Naive B cell (primary cell): ENCODE results near the gene ARHGEF6. TPM values are rescaled to one million over a fixed set of nuclear protein-coding genes. Genes with fewer than 3 reads are reported as not detected.

Experiments used
- ATAC-seq, 2 donors: fragments of 150-1000 bp; cut with Tn5 transposase; 2 replicates each; pipeline ENCODE4 v1.10.0; 2021; ENCODE audit warnings: low read depth in 2 of 2, mild to moderate bottlenecking in 2 of 2, moderate library complexity in 2 of 2
- DNase-seq: peaks from one replicate; pipeline ENCODE4 v3.0.0; 2022
- H3K27ac Mint-ChIP-seq, 6 donors: one replicate each; pipeline ENCODE4 v1.8.0; 2020 to 2022; ENCODE audit warnings: mild to moderate bottlenecking in 6 of 6, mixed read lengths in 6 of 6, moderate library complexity in 5 of 6, inconsistent platforms in 2 of 6
- H3K27me3 Mint-ChIP-seq, 3 donors: one replicate each; pipeline ENCODE4 v1.8.0; 2021 to 2022; ENCODE audit warnings: mixed read lengths in 3 of 3, mild to moderate bottlenecking in 1 of 3
- H3K36me3 Mint-ChIP-seq, 2 donors: one replicate each; pipeline ENCODE4 v1.8.0; 2020 to 2022; ENCODE audit warnings: mixed read lengths in 2 of 2, inconsistent platforms in 1 of 2, mild to moderate bottlenecking in 1 of 2
- H3K4me1 Mint-ChIP-seq, 3 donors: one replicate each; pipeline ENCODE4 v1.8.0; 2020 to 2022; ENCODE audit warnings: mixed read lengths in 3 of 3, inconsistent platforms in 1 of 3, mild to moderate bottlenecking in 1 of 3, moderate library complexity in 1 of 3
- H3K4me3 Mint-ChIP-seq, 8 donors: one replicate each; pipeline ENCODE4 v1.8.0; 2020 to 2022; ENCODE audit warnings: mild to moderate bottlenecking in 8 of 8, mixed read lengths in 8 of 8, moderate library complexity in 8 of 8, inconsistent platforms in 2 of 8
- H3K9me3 Mint-ChIP-seq, 7 donors: one replicate each; pipeline ENCODE4 v1.8.0; 2020 to 2022; ENCODE audit warnings: mixed read lengths in 7 of 7, mild to moderate bottlenecking in 5 of 7, inconsistent platforms in 2 of 7, moderate library complexity in 1 of 7
- polyA plus RNA-seq, 6 donors: library from polyadenylated mRNA; unstranded; fragments of 300-500 nt; fragmentation: Illumina TruSeq; gene quantifications; one replicate each; pipeline ENCODE4 v1.2.3, GENCODE V29; 2021; ENCODE audit warnings: low read depth in 6 of 6

ARHGEF6 gene
- polyA plus RNA-seq, 6 donors from 2014 or later: 43.9 to 57.0 (median 51.4) TPM

- DNase-seq (no peak), ATAC-seq (no peak)
- no peaks in the 10 kb centered on the region for H3K27me3 Mint-ChIP-seq
- peak overlapping the region in 1 of 6 donors; percentile 85 for H3K27ac Mint-ChIP-seq
- H3K4me1 Mint-ChIP-seq: peaks cover 16 to 19% (median 17%) of the 10 kb centered on the region in 3 donors
- peak overlapping the region in 1 of 8 donors; percentile 65 for H3K4me3 Mint-ChIP-seq
- H3K9me3 Mint-ChIP-seq: peaks cover 0 to 3% (median 0%) of the 10 kb centered on the region in 7 donors
- peaks cover 7% of the 10 kb centered on the region in 2 donors for H3K36me3 Mint-ChIP-seq
These were observed 52.3 kb downstream of the ARHGEF6 start for GRCh38 chrX:136728393-136728792.

DNA sequence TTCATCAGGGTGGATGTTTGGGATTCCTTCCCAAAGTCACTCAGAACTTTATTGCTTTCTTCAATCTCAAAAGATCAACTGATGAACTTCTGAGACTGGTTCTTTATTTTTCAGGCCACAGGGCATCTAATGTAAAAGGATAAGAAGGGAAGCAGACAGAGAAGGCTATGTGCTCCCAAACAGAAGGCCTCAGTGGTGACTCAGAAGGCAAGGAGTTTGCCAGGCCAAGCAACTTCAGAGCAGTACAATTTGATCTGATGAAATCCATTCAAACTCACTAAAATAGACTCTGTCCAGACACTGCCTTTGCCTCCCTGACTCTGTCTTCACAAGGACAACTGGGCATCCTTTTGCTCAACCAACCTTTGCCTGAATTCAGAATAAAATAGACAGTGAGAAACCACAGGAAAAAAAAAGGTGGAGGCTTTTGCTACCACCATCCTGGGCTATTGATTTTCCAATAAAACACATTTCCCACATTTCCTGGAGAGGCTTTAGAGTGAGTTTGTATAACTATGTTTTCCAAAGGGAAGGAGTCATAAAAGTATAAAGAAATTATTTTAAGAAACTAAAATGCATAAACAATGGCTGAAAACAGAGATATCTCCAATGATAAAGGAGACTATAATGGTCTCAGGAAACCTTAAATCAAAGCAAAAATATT, 55.2 kb downstream of the ARHGEF6 start:
- H3K27ac Mint-ChIP-seq: no peak overlapping the region
- DNase-seq (no peak), ATAC-seq (no peak)
- H3K4me3 Mint-ChIP-seq: no peak overlapping the region
- H3K9me3 Mint-ChIP-seq: peaks cover 0 to 13% (median 3%) of the 10 kb centered on the region in 7 donors
- H3K36me3 Mint-ChIP-seq: peaks cover 0 to 9% of the 10 kb centered on the region in 2 donors
- no peaks in the 10 kb centered on the region for H3K27me3 Mint-ChIP-seq
- H3K4me1 Mint-ChIP-seq: peaks cover 16 to 19% (median 17%) of the 10 kb centered on the region in 3 donors

DNA sequence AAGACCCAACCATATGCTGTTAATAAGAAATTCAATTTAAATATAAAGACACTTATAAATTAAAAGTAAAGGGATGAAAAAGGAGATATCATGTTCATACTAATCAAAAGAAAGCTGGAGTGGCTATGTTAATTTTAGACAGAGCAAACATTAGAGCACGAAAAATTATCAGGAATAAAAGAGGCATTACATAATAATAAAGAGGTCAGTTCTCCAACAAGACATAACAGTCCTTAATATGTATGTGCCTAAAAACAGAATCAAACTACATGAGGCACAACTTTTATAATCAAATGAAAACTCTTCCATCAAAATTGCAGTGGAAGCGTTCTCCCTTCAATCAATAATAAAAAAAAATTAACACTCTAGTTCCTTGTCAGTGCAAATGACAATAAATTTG, 62.6 kb downstream of the ARHGEF6 start:
- DNase-seq (no peak), ATAC-seq (no peak)
- Mint-ChIP-seq H3K27me3 (no peaks in the 10 kb centered on the region), H3K4me1 (peaks cover 12 to 21% (median 15%) of the 10 kb centered on the region in 3 donors), H3K27ac (peak overlapping the region in 1 of 6 donors; percentile 23), H3K4me3 (no peak overlapping the region), H3K9me3 (peaks cover 0 to 7% (median 4%) of the 10 kb centered on the region in 7 donors), H3K36me3 (peaks cover 0 to 11% of the 10 kb centered on the region in 2 donors)

DNA sequence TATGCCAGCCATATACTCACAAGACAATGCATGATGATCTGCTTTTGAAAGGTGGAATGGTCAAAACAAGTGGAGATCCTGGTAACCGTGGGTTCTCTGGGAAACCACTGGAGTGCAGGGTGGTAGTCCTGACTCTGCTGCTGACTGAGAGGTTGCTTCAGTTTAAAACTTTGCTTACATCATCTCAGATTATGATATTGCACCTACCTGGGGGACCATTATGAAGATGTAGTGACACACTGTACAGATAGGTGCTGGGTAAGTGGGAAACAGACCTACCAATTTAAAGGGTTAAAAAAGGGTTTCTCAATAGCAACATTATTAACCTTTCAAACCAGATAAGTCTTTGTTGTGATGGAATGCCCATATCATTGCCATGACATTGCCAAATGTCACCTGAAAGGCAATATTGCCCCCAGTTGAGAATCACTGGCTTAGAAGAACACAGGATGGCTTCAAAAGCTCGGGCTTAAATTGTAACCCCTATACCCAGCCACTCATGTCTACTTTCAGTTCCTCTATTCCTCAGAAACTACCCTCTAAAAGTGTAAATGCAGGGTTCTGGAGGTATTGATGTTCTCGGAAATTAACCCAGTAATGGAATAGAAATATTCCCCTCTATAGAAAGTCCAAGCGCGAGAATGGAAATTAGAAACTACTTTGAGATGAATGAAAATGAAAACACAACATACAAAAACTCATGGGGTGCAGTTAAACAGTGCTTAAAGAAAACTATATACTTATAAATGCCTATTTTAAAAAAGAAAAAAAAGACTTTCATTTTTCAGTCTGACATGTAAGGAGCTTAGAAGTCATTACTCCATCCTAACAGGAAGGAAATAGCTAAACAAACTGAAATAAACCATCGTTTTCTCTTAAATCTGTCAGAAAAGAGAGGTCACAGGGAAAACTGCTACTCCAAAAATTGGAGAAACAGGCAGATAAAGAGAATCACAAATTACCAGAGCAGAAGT, 65.8 kb downstream of the ARHGEF6 start:
- Mint-ChIP-seq H3K36me3 (peaks cover 0 to 1% of the 10 kb centered on the region in 2 donors), H3K27ac (peak overlapping the region in 5 of 6 donors; percentile 5 to 89 (median 49)), H3K4me1 (peaks cover 25 to 30% (median 27%) of the 10 kb centered on the region in 3 donors), H3K27me3 (no peaks in the 10 kb centered on the region), H3K9me3 (peaks cover 0 to 2% (median 0%) of the 10 kb centered on the region in 7 donors), H3K4me3 (peak overlapping the region; percentile 22 to 79 (median 54))
- peak; percentile 61 for DNase-seq
- peak; percentile 94 to 95 for ATAC-seq

DNA sequence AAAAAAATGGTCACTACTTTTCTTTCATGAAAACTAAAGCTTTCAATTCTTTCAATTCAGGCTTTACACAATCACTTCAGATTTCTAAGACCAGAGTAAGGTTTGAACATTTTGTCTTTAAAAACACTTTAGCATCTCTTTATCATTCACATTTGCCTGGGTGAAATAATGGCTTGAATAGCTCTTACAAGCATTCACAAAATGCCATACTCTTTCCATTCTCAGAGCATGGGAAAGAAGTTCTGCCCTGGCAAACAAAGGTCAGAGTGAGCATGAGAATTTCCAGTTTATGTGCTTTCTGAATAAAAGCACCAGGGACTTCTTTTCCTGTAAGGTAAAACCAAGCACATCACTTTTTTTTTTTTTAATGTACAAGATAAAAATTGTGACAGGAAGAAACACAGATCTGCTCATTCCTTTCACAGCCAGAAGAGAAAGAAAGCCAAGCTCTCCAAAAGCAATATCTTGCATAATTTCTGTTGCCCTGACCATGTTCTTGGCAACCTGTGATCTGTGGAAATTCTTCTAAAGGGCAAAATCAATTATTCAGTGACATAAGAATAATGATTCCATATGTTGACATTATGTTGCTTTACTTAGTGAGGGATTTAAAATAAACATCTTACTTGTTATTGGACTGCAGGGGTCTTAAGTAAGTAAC, 68.0 kb downstream of the ARHGEF6 start:
- peaks cover 21 to 34% (median 30%) of the 10 kb centered on the region in 3 donors for H3K4me1 Mint-ChIP-seq
- no peaks in the 10 kb centered on the region for H3K9me3 Mint-ChIP-seq
- no peak overlapping the region for H3K4me3 Mint-ChIP-seq
- no peaks in the 10 kb centered on the region for H3K36me3 Mint-ChIP-seq
- H3K27ac Mint-ChIP-seq: no peak overlapping the region
- DNase-seq (no peak), ATAC-seq (no peak)
- no peaks in the 10 kb centered on the region for H3K27me3 Mint-ChIP-seq

DNA sequence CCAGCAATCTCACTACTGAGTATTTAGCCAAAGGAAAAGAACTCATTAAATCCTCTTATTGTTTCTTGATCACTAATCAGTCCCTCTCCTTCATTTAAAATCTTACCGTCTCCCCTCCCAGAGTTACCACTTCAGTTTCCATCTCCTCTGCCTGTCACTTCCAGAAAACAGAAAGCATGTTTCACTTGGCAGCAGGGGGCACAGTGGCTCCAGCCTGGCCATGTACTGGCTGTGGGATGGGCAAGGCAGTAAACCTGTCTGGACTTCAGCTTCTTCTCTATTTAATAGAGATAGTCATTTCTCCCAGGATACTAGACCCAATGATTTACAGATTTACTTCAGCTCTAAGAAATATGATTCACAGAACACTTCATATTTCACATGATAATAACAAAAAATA, 69.6 kb downstream of the ARHGEF6 start:
- Mint-ChIP-seq H3K4me1 (peaks cover 15 to 34% (median 19%) of the 10 kb centered on the region in 3 donors), H3K27ac (peak overlapping the region; percentile 21 to 98 (median 64)), H3K27me3 (no peaks in the 10 kb centered on the region), H3K36me3 (no peaks in the 10 kb centered on the region), H3K9me3 (no peaks in the 10 kb centered on the region), H3K4me3 (peak overlapping the region in 2 of 8 donors; percentile 10 to 57)
- DNase-seq (no peak), ATAC-seq (no peak)

DNA sequence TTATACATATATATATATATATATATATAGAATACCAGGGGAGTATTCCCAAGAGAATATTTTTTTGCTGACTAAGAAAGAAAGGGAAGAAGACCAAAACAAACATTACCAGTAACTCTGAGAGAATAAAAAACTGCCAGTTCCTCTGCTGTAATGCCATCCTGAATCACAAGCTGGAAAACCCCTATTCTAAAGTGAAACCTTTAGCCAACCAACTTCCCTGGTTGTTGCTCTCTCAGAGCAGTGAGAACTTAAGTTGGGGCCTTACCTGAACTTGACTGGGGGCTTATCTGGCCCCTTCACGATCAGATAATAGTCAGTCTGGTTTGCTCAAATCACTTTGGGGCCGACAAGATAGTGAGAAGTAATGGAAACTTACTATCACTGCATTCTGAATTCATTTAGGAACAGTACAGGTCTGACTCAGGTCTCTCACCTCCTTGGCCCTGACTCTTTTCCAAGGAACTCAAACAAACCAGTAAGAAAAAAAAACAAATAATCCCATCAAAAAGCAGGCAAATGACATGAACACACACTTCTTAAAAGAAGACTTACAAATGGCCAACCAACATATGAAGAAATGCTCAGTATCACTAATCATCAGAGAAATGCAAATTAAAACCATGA, 70.3 kb downstream of the ARHGEF6 start:
- Mint-ChIP-seq H3K4me1 (peaks cover 14 to 31% (median 16%) of the 10 kb centered on the region in 3 donors), H3K27me3 (no peaks in the 10 kb centered on the region), H3K36me3 (no peaks in the 10 kb centered on the region), H3K27ac (peak overlapping the region; percentile 78 to 98 (median 92)), H3K4me3 (peak overlapping the region in 6 of 8 donors; percentile 21 to 59 (median 40)), H3K9me3 (no peaks in the 10 kb centered on the region)
- ATAC-seq (peak; percentile 68 to 71), DNase-seq (peak; percentile 39)

DNA sequence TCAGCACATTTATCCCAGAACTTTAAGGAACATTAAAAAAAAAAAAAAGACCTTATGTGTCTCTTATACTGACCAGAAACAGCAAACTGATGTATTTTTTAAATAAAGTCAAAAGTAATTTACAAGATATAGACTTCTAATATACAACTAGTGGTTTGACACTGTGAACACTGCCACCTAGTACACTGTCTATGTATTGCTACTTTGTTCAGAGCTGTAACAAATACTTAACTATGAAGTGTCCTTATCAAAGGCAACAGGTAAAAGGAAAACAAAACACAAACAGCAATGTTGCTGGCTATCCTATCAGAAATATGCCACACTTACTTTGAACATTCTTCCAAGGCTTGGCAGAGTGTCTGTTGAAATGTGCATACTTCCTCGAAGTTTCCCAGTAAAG, 72.4 kb downstream of the ARHGEF6 start:
- peak in 1 of 2 donors; percentile 23 for ATAC-seq
- Mint-ChIP-seq H3K27ac (no peak overlapping the region), H3K9me3 (no peaks in the 10 kb centered on the region), H3K4me3 (no peak overlapping the region), H3K36me3 (peaks cover 8 to 9% of the 10 kb centered on the region in 2 donors), H3K4me1 (peaks cover 10 to 22% (median 10%) of the 10 kb centered on the region in 3 donors), H3K27me3 (no peaks in the 10 kb centered on the region)
- no peak for DNase-seq

DNA sequence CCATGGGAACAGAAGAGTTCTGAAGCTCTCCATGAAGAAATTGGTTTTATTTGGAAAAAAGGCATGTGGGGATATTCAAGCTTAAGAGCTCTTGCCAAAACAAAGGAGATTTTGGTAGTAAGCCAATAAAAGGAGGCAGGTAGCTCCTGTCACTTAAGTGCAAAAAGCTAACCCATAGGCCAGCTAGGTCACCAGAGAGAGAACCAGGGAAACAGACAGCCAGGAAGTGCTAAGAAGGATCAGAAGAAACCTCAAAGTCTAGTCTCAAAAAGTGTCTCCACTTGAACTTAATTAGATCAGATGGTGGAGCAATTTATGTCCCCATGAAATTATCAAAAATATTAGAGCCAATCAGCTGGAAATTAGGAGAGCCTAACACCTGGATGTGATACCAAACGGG, 83.6 kb downstream of the ARHGEF6 start:
- no peak for DNase-seq
- H3K9me3 Mint-ChIP-seq: peaks cover 0 to 22% (median 15%) of the 10 kb centered on the region in 7 donors
- no peak overlapping the region for H3K4me3 Mint-ChIP-seq
- H3K27ac Mint-ChIP-seq: peak overlapping the region in 1 of 6 donors; percentile 16
- peaks cover 4 to 7% (median 5%) of the 10 kb centered on the region in 3 donors for H3K4me1 Mint-ChIP-seq
- peaks cover 16 to 22% of the 10 kb centered on the region in 2 donors for H3K36me3 Mint-ChIP-seq
- H3K27me3 Mint-ChIP-seq: no peaks in the 10 kb centered on the region
- no peak for ATAC-seq

DNA sequence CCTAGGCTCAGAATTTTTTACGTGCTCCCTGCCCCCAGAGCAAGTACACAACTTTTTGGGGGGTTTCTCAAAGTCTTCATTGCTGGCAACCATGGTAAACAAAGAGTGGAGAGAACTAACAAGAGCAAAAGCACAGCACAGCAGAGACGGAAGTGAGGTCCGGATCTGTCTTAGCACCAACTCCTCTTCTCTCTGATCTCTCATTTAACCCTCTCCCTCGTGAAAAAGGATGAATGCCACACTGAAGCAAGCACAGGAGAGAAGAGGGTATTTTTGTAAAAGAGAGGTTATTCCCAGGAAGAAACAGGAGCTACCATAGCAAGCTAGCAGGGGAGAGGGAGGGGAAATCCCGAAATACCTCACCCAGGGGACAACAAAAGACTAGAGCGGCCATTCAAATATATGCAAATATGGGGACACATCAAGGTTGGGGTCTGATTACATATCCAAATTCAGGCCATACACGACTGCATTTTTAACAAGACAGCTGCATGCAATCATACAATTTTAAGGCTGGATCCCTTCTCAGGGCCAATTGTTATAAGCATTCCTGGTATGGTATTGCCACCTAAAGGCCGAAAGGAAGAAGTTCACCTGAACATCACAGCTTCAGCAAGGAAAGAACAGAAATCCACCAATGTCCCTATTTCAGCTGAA, 86.2 kb downstream of the ARHGEF6 start:
- no peak overlapping the region for H3K27ac Mint-ChIP-seq
- peaks cover 8 to 15% of the 10 kb centered on the region in 2 donors for H3K36me3 Mint-ChIP-seq
- ATAC-seq (peak; percentile 24 to 40), DNase-seq (peak; percentile 23)
- H3K4me3 Mint-ChIP-seq: peak overlapping the region in 1 of 8 donors; percentile 33
- peaks cover 14 to 19% (median 15%) of the 10 kb centered on the region in 3 donors for H3K4me1 Mint-ChIP-seq
- peaks cover 0 to 9% (median 0%) of the 10 kb centered on the region in 7 donors for H3K9me3 Mint-ChIP-seq
- no peaks in the 10 kb centered on the region for H3K27me3 Mint-ChIP-seq

DNA sequence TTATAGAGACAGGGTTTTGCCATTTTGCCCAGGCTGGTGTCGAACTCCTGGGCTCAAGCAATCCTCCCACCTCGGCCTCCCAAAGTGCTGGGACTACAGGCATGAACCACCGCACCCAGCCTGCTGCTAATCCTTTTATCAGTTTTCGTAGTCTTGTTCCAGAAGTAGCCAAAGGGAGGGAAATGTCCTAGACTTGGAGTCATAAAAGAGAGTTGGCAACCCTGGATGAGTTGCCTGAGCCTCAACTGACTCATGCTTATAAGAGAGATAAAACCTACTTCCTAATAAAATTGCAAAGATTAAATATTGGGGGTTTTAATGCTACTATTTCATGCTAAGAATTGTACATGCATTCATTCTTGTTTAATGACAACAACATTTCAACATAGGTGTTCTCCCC, 88.5 kb downstream of the ARHGEF6 start:
- H3K9me3 Mint-ChIP-seq: no peaks in the 10 kb centered on the region
- peaks cover 14 to 19% (median 15%) of the 10 kb centered on the region in 3 donors for H3K4me1 Mint-ChIP-seq
- ATAC-seq (no peak), DNase-seq (no peak)
- peaks cover 0 to 14% of the 10 kb centered on the region in 2 donors for H3K36me3 Mint-ChIP-seq
- no peaks in the 10 kb centered on the region for H3K27me3 Mint-ChIP-seq
- no peak overlapping the region for H3K4me3 Mint-ChIP-seq
- no peak overlapping the region for H3K27ac Mint-ChIP-seq
